ENCODE results near the gene HSPA4. TPM values are rescaled to one million over a fixed set of nuclear protein-coding genes. Genes with fewer than 3 reads are reported as not detected.
"Not testable (repeated sequence)": the region's sequence is repeated elsewhere in the genome, so short reads cannot be mapped to it uniquely, and the experiment has no call there.

The HSPA4 gene
- total RNA-seq, 2 donors from 2014 or later, result 95.5 to 190 TPM

DNA sequence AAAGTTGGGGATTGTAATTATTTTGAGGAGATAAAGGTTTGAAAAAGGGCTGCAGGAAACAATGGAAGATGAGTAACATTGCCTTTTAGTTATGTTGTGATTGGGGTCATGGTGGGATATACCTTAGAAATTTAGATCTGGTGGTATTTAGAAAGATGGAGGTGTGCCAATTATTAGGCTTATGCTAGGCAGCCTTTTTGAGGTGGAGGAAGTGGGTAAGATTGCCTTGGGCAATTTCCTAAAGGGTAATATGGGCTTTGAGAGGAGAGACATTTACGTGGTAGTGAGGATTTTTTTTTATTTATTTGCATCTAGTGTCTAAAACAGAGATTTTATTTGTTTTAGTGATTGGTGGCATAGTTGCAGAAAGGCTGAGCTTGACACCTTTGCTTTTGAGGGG is 10.5 kb downstream of the HSPA4 start:
- H3K4me1 Mint-ChIP-seq, result peaks cover 21% of the 10 kb centered on the region
- ATAC-seq (replicated peaks), result no peak
- no peaks in the 10 kb centered on the region for H3K27me3 Mint-ChIP-seq

DNA sequence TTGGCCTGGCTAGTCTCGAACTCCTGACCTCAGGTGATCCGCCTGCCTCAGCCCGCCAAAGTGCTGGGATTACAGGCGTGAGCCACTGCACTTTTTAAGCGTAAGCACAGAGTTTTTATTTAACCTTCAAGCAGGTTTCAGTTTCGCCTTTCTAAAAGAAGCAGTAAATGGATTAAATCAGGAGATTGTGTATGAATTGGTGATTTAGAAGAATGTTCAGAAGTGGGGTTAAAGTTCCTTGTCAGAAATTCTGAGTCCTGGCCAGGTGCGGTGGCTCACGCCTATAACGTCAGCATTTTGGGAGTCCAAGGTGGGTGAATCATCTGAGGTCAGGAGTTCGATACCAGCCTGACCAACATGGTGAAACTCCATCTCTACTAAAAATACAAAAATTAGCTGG is 12.2 kb downstream of the HSPA4 start:
- no peak overlapping the region for H3K27ac Mint-ChIP-seq

More for the DNA sequence above, 10.5 kb downstream of the HSPA4 start:
- peaks cover 44% of the 10 kb centered on the region for H3K36me3 Mint-ChIP-seq (ENCODE audit: low read depth)
- no peak overlapping the region for H3K4me3 Mint-ChIP-seq
- H3K27ac Mint-ChIP-seq, result peak overlapping the region; percentile 48
- H3K9me3 Mint-ChIP-seq, result no peaks in the 10 kb centered on the region

DNA sequence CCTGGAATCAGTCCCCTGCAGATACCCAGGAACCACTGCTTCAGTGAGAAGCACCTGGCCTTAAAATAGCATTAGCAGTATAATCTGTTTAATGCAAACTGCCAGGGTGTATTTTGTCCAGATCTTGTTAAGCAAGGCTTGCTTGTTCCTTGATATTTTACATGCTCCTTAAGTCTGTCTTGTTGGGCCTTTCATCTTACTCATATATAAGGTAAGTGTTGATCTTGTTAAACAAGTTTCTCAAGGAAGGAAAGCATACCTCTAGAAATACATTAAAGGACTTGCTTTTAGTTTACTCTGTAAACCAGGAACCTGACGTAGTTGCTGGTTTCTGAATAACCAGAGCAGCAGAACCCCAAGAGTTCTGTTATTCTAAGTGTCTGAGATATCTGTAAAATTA is 13.7 kb downstream of the HSPA4 start:
- peak overlapping the region; percentile 44 for H3K27ac Mint-ChIP-seq
- no peaks in the 10 kb centered on the region for H3K27me3 Mint-ChIP-seq
- no peaks in the 10 kb centered on the region for H3K9me3 Mint-ChIP-seq
- ATAC-seq (replicated peaks), result no peak
- peaks cover 71% of the 10 kb centered on the region for H3K36me3 Mint-ChIP-seq (ENCODE audit: low read depth)
- H3K4me1 Mint-ChIP-seq, result peaks cover 19% of the 10 kb centered on the region
- no peak overlapping the region for H3K4me3 Mint-ChIP-seq

More for the DNA sequence above, 12.2 kb downstream of the HSPA4 start:
- Mint-ChIP-seq H3K9me3 (no peaks in the 10 kb centered on the region), H3K4me3 (no peak overlapping the region), H3K4me1 (peaks cover 24% of the 10 kb centered on the region), H3K36me3 (ENCODE audit: low read depth) (peaks cover 61% of the 10 kb centered on the region), H3K27me3 (no peaks in the 10 kb centered on the region)
- no peak for ATAC-seq (replicated peaks)

DNA sequence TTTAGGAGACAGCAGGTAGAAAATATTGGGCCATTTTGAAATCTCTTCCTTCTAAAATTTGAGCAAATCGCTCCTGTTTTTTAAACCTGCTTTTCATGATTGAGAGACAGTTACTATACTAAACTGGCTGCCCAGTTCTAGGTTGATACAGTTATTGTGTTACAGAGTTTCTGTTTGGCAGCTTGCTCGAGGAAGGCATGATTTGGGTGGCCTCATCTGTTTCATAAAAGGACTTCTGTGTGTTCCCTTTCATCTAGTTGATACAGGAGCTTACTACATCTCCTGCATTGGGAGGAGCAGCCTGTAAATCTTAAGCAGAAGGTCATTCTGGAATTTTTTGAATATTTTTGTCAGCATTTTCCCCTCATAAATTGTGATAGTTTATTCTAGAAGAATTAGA is 14.2 kb downstream of the HSPA4 start:
- peaks cover 19% of the 10 kb centered on the region for H3K4me1 Mint-ChIP-seq
- no peak overlapping the region for H3K4me3 Mint-ChIP-seq
- no peaks in the 10 kb centered on the region for H3K27me3 Mint-ChIP-seq
- peaks cover 76% of the 10 kb centered on the region for H3K36me3 Mint-ChIP-seq (ENCODE audit: low read depth)
- ATAC-seq (replicated peaks), result no peak
- H3K9me3 Mint-ChIP-seq, result no peaks in the 10 kb centered on the region
- H3K27ac Mint-ChIP-seq, result peak overlapping the region; percentile 44

DNA sequence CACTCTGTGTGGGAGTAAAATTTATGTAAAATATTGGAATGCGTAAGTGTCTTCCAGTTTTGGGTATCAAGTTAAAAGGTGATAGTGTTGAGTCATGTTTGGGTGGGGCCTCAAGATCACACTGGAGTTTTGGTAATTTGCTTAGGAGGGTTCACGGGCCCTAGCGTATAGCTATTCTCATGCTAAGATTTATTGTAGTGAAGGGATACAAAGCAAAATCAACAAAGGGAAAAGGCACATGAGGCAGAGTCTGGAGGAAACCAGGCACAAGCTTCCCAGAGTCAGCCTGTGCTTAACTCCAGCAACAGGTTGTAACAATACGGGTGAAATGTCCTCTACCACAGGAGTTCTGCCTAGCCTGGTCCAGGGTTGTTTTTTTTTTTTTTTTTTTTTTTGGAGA is 20.2 kb downstream of the HSPA4 start:
- Mint-ChIP-seq H3K4me3 (no peak overlapping the region), H3K4me1 (peaks cover 10% of the 10 kb centered on the region), H3K27me3 (no peaks in the 10 kb centered on the region), H3K27ac (no peak overlapping the region), H3K36me3 (ENCODE audit: low read depth) (peaks cover 99% of the 10 kb centered on the region), H3K9me3 (no peaks in the 10 kb centered on the region)
- no peak for ATAC-seq (replicated peaks)

GRCh38 chr5:133075572-133076536 is 24.0 kb downstream of the HSPA4 start:
- Mint-ChIP-seq H3K27me3 (no peaks in the 10 kb centered on the region), H3K27ac (no peak overlapping the region), H3K9me3 (no peaks in the 10 kb centered on the region), H3K36me3 (ENCODE audit: low read depth) (peaks cover 99% of the 10 kb centered on the region), H3K4me1 (peaks cover 8% of the 10 kb centered on the region), H3K4me3 (no peak overlapping the region)
- no peak for ATAC-seq (replicated peaks)

GRCh38 chr5:133079048-133079447 is 27.2 kb downstream of the HSPA4 start:
- Mint-ChIP-seq H3K9me3 (no peaks in the 10 kb centered on the region), H3K4me1 (peaks cover 8% of the 10 kb centered on the region), H3K4me3 (no peak overlapping the region), H3K27ac (peak overlapping the region; percentile 67), H3K36me3 (ENCODE audit: low read depth) (peaks cover 99% of the 10 kb centered on the region), H3K27me3 (no peaks in the 10 kb centered on the region)
- ATAC-seq (replicated peaks), result no peak

DNA sequence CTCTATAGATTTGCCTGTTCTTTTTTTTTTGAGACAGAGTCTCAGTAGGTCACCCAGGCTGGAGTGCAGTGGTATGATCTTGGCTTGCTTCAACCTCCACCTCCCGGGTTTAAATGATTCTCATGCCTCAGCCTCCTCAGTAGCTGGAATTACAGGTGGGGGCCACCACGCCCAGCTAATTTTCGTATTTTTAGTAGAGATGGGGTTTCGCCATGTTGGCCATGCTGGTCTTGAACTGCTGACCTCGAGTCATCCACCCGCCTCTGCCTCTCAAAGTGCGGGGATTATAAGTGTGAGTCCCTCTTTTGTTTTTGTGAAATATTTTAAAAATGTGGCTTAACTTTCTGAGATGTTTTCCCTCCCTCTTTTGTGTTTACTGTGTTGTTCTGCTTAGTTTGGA is 29.2 kb downstream of the HSPA4 start:
- peak overlapping the region; percentile 43 for H3K27ac Mint-ChIP-seq
- peaks cover 8% of the 10 kb centered on the region for H3K4me1 Mint-ChIP-seq
- H3K4me3 Mint-ChIP-seq, result no peak overlapping the region
- H3K9me3 Mint-ChIP-seq, result no peaks in the 10 kb centered on the region
- H3K36me3 Mint-ChIP-seq (ENCODE audit: low read depth), result peaks cover 98% of the 10 kb centered on the region
- ATAC-seq (replicated peaks), result no peak
- no peaks in the 10 kb centered on the region for H3K27me3 Mint-ChIP-seq

DNA sequence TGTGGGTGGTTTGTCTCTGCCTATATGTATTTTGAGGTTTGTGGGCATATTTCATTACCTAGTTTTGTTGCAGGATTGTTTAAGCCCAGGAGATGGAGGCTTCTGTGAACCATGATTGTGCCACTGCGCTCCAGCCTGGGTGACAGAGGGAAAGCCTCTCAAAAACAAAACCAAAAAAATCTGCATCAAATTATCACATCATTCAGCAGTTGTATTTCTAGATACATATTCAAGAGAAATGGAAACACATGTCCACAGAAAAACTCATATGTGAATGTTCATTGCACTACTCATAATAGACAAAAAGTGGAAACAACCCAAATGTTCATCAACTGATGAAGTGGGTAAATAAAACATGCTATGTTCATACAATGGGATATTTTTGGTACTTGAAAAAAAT is 29.9 kb downstream of the HSPA4 start:
- Mint-ChIP-seq H3K27me3 (no peaks in the 10 kb centered on the region), H3K27ac (peak overlapping the region; percentile 43), H3K9me3 (no peaks in the 10 kb centered on the region), H3K4me1 (peaks cover 8% of the 10 kb centered on the region), H3K36me3 (ENCODE audit: low read depth) (peaks cover 98% of the 10 kb centered on the region), H3K4me3 (no peak overlapping the region)
- ATAC-seq (replicated peaks), result no peak

GRCh38 chr5:133082128-133082527 is 30.3 kb downstream of the HSPA4 start:
- no peak for ATAC-seq (replicated peaks)
- Mint-ChIP-seq H3K9me3 (no peaks in the 10 kb centered on the region), H3K27ac (no peak overlapping the region), H3K4me1 (peaks cover 8% of the 10 kb centered on the region), H3K4me3 (no peak overlapping the region), H3K27me3 (no peaks in the 10 kb centered on the region), H3K36me3 (ENCODE audit: low read depth) (peaks cover 98% of the 10 kb centered on the region)

DNA sequence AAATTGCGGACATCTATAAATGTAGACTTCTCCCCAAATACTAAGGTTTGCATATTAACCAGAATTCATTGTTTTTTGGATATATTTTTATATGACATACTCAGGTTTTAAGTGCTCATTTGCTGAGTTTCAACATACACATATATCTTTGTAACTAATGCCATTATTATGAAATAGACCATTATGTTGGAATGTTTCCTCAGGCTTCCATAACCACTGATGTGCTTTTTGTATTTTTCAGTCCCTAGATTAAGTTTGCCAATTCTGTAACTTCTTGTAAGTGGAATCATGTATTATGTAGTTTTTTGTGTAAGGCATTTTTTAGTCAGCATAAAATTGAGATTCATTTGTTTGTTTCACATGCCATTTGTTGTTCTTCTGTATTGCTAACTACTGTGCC is 32.1 kb downstream of the HSPA4 start:
- Mint-ChIP-seq H3K9me3 (no peaks in the 10 kb centered on the region), H3K4me3 (no peak overlapping the region), H3K27ac (no peak overlapping the region), H3K4me1 (peaks cover 8% of the 10 kb centered on the region), H3K27me3 (no peaks in the 10 kb centered on the region), H3K36me3 (ENCODE audit: low read depth) (peaks cover 98% of the 10 kb centered on the region)
- ATAC-seq (replicated peaks), result no peak

DNA sequence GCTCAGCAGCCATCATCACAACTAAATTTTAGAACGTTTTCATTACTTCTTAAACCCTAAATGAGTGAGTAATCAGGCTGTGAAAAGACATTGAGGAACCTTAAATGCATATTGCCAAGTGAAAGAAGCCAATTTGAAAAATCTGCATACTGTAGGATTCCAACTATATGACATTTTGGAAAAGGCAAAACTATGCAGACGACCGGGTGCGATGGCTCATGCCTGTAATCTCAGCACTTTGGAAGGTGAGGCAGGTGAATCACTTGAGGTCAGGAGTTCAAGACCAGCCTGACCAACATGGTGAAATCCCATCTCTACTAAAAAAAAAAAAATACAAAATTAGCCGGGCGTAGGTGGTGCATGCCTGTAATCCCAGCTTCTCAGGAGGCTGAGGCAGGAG is 33.4 kb downstream of the HSPA4 start:
- not testable (repeated sequence) for H3K27ac Mint-ChIP-seq; H3K4me3 Mint-ChIP-seq; ATAC-seq (replicated peaks); H3K27me3 Mint-ChIP-seq; H3K9me3 Mint-ChIP-seq; H3K4me1 Mint-ChIP-seq
- H3K36me3 Mint-ChIP-seq (ENCODE audit: low read depth), result peaks cover 98% of the 10 kb centered on the region

- Mint-ChIP-seq H3K4me3 (no peak overlapping the region), H3K9me3 (no peaks in the 10 kb centered on the region), H3K36me3 (ENCODE audit: low read depth) (peaks cover 98% of the 10 kb centered on the region), H3K27ac (peak overlapping the region; percentile 45), H3K27me3 (no peaks in the 10 kb centered on the region), H3K4me1 (no peaks in the 10 kb centered on the region)
- no peak for ATAC-seq (replicated peaks)
Observed at GRCh38 chr5:133086366-133086875, 34.6 kb downstream of the HSPA4 start.

- no peaks in the 10 kb centered on the region for H3K4me1 Mint-ChIP-seq
- no peak overlapping the region for H3K27ac Mint-ChIP-seq
- H3K9me3 Mint-ChIP-seq, result no peaks in the 10 kb centered on the region
- ATAC-seq (replicated peaks), result no peak
- peaks cover 99% of the 10 kb centered on the region for H3K36me3 Mint-ChIP-seq (ENCODE audit: low read depth)
- H3K4me3 Mint-ChIP-seq, result no peak overlapping the region
- no peaks in the 10 kb centered on the region for H3K27me3 Mint-ChIP-seq
Observed at GRCh38 chr5:133088064-133088463, 36.3 kb downstream of the HSPA4 start.

DNA sequence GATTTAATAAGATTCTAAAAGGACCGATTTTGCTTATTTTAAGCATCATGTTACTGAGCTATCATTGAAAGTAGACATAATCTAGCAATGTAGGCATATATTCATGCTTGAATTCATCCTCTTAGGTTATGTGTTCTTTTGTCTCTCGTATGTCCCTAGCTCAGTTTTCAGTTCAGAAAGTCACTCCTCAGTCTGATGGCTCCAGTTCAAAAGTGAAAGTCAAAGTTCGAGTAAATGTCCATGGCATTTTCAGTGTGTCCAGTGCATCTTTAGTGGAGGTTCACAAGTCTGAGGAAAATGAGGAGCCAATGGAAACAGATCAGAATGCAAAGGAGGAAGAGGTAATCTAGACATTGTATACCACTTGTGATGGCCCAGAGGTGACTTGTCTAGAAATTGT is 39.2 kb downstream of the HSPA4 start:
- H3K4me3 Mint-ChIP-seq, result no peak overlapping the region
- H3K27me3 Mint-ChIP-seq, result no peaks in the 10 kb centered on the region
- H3K4me1 Mint-ChIP-seq, result no peaks in the 10 kb centered on the region
- H3K36me3 Mint-ChIP-seq (ENCODE audit: low read depth), result peaks cover 96% of the 10 kb centered on the region
- peak overlapping the region; percentile 2 for H3K27ac Mint-ChIP-seq
- no peaks in the 10 kb centered on the region for H3K9me3 Mint-ChIP-seq
- no peak for ATAC-seq (replicated peaks)
